GM20431 (cell line): Measurements from ENCODE around the gene SIKE1.
"Not testable (repeated sequence)": the region's sequence is repeated elsewhere in the genome, so short reads cannot be mapped to it uniquely, and the experiment has no call there.

Experiments used
- in situ Hi-C: fragments of 300-500 bp; cut with MseI, MboI; formaldehyde crosslinking; loops from one replicate; pipeline ENCODE4 v1.15.0; 2020; ENCODE audit warnings: low sequenced_read_pairs; ENCODE audit not compliant: unreplicated experiment

The SIKE1 gene

GRCh38 chr1:114780344-114781226 is at the start of gene SIKE1:
TSS of gene SIKE1 (minus strand) at chr1:114780685. CDS start at chr1:114780607, 78 bp downstream.
- in situ Hi-C loops = no loop called here

GRCh38 chr1:114830075-114830474 is 49.6 kb upstream of the SIKE1 start:
- in situ Hi-C loops = not testable (repeated sequence)

- in situ Hi-C loops = no loop called here
Measured at GRCh38 chr1:114828251-114828650, 47.8 kb upstream of the SIKE1 start.

- in situ Hi-C loops = no loop called here
Measured at GRCh38 chr1:114821978-114822377, 41.5 kb upstream of the SIKE1 start.

GRCh38 chr1:114820392-114820791 is 39.9 kb upstream of the SIKE1 start:
- in situ Hi-C loops = no loop called here

- in situ Hi-C loops = no loop called here
Measured at GRCh38 chr1:114819869-114820268, 39.4 kb upstream of the SIKE1 start.

GRCh38 chr1:114804449-114804848 is 24.0 kb upstream of the SIKE1 start:
- in situ Hi-C loops = not testable (repeated sequence)

- in situ Hi-C loops = no loop called here
Measured at GRCh38 chr1:114803001-114803400, 22.5 kb upstream of the SIKE1 start.

GRCh38 chr1:114794038-114794437 is 13.6 kb upstream of the SIKE1 start:
- in situ Hi-C loops = no loop called here

GRCh38 chr1:114790581-114790980 is 10.1 kb upstream of the SIKE1 start:
- in situ Hi-C loops = not testable (repeated sequence)

- in situ Hi-C loops = not testable (repeated sequence)
Measured at GRCh38 chr1:114786440-114786839, 6.0 kb upstream of the SIKE1 start.

GRCh38 chr1:114782476-114782875 is 2.0 kb upstream of the SIKE1 start:
- in situ Hi-C loops = no loop called here

- in situ Hi-C loops = no loop called here
Measured at GRCh38 chr1:114779722-114780121, 763 bp downstream of the SIKE1 start.

- in situ Hi-C loops = not testable (repeated sequence)
Measured at GRCh38 chr1:114776726-114777125, 3.8 kb downstream of the SIKE1 start.

GRCh38 chr1:114771992-114772391 is 8.5 kb downstream of the SIKE1 start:
- in situ Hi-C loops = no loop called here

- in situ Hi-C loops = no loop called here
Measured at GRCh38 chr1:114770989-114771388, 9.5 kb downstream of the SIKE1 start.

GRCh38 chr1:114764689-114765088 is 15.8 kb downstream of the SIKE1 start:
- in situ Hi-C loops = no loop called here

GRCh38 chr1:114758256-114758832 is 22.1 kb downstream of the SIKE1 start:
- in situ Hi-C loops = no loop called here

GRCh38 chr1:114757455-114758255 is 22.8 kb downstream of the SIKE1 start, which contains the start of gene CSDE1:
TSS of gene CSDE1 (minus strand) at chr1:114757984. CDS start at chr1:114739890, 18,094 bp downstream.
- in situ Hi-C loops = no loop called here

GRCh38 chr1:114756949-114757454 is 23.5 kb downstream of the SIKE1 start:
- in situ Hi-C loops = no loop called here
